ENCODE data around the gene SRRM2.

SRRM2 gene

DNA sequence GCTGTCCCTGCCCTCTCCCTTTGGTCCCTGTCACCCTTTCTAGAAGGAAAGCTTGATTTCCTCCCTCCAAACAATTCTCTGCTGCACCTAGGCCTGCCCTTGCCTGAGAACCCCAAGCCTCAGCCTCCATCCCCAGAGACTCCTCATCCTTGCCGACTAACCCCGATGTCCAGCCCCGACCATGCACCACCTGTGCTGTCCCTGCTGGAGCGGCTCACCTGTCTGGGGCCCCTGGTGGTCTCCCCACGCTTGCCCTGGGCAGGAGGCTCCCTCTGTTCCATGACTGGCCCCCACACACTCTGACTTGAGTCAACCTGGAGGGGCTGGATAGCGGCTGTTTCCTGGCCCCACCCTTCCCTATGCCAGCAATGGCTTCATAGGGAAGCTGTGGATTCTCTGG is 12.0 kb upstream of the SRRM2 start:
- no peak for DNase-seq

- DNase-seq: no peak
Observed at GRCh38 chr16:2741168-2741567, 11.3 kb upstream of the SRRM2 start.

GRCh38 chr16:2742323-2743006 is 10.0 kb upstream of the SRRM2 start:
- DNase-seq: no peak

DNA sequence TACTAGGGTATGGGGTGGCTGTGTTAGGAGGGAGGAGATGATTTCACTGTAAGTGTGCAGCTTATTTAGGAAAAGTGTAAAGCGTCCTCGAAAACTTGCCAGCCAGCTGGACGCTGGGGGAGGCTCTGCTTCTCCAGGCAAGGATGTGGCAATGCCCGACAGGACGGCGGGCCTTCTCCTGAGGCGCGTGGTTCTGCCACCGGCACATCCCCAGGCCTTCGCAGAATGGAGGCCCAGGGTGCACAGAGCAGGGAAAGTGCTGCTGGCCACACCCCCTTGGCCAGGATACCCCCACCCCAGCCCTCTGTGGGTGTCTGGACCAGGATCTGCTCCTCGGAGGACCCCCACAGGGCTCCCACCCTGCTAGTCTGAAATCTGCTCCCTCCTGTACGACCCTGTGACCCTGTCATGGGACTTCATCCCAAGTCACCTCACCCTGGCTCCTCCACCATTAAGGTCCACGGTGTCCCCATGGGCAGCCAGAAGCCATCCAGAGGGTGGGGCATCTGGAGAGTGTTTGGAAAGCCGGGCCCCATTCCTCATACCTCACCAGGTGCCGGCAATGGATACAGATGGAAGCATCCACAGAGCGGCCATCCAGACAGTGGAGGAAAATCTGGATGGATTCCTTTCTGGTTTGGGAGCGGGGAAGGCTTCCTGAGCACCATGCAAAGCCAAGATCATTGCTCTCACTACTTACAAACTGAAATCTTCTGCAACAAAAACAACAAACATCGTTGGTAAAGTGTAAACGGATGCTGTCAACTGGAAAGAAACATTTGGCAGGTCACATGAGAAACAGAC is 9.2 kb upstream of the SRRM2 start:
- DNase-seq: no peak

- DNase-seq: no peak
Observed at GRCh38 chr16:2744711-2745110, 7.7 kb upstream of the SRRM2 start.

DNA sequence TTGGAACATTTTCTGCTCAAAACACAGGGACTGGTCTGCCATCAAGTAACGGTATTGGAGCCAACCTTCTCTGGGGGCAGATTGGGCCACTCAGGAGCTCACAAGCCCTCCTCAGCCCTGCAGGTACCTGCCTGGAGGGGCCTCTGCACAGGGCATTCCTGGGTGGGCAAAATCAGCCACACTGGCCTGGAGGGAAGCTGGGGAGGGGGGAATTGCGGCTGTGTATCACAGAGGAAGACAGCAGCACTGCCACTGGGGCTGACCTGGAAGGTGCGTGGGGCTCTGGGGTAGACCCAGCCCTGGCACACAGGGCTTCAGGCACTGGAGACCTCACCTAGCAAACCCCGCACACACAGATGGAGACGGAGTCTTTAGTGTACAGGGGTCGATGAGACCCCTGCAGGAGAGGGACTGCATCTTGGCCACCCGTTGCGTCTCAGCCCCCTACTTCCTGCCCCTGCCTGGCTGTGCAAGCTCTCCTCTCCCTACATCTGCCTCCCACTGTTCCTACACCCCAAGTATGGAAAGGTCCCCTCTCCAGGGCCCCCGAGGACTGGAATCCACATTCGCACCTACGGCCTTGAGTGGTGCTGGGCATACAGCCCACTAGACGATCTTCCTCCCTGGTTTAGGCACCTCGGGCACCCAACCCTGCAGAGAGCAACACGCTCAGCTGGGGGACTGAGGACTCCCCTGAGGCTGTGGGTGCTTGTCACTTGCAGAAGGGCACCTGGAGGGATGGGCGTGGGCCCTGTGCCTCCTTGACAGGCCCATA is 7.1 kb upstream of the SRRM2 start:
- DNase-seq: no peak

DNA sequence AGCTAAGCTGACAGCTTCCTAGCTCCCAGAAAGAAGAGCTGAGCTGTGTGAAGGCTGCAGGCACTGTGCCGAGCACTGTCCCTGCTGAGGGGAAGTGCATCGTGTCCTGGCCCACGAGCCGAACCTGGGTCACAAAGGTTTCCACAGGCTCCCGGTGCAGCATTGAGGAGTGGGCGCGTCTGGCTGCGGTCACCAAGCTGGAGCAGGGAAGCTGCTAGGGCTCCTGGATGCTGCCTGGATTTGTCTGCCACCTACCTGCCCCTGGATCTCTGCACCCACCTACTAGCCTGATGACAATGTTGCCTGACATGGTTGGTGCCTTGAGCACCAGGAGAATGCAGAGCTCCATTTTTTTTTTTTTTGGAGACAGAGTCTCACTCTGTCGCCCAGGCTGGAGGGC is 6.5 kb upstream of the SRRM2 start:
- DNase-seq: no peak

- DNase-seq: no peak
Observed at GRCh38 chr16:2748757-2749455, 3.5 kb upstream of the SRRM2 start.

DNA sequence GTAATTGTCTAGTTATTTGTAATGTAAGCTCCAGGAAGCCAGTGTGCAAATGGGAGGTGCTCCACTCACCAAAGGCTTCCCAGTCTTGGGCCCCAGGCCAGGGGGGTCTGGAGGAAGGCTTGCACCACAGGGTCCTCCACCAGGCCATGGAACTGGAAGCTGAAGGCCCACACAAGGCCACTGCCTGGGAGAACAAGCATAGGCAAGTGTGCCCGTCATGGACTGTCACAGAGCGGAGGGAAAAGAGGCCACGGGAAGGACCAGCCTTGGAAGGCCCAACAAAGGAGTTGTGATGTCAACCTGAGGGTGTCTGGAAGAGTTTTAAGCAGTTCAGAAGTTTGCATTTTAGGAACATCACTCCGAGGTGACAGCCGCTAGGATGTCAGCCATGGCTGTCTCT is 3.0 kb upstream of the SRRM2 start:
- no peak for DNase-seq

DNA sequence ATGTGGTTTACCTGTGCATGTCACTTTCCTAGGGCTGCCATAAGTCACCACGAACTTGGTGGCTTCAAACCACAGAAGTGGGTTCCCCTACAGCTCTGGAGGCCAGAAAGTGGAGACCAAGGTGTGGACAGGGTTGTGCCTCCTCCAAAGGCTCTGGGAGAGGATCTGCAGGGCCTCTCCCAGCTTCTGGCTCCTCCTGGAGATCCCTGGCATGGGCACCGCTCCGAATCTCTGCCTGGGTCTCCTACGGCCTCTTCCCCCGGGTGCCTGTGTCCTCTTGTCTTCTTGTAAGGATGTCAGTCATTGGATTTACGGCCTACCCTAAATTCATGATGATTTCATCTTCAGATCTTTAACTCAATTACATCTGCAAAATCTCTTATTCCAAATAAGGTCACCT is 2.5 kb upstream of the SRRM2 start:
- no peak for DNase-seq

DNA sequence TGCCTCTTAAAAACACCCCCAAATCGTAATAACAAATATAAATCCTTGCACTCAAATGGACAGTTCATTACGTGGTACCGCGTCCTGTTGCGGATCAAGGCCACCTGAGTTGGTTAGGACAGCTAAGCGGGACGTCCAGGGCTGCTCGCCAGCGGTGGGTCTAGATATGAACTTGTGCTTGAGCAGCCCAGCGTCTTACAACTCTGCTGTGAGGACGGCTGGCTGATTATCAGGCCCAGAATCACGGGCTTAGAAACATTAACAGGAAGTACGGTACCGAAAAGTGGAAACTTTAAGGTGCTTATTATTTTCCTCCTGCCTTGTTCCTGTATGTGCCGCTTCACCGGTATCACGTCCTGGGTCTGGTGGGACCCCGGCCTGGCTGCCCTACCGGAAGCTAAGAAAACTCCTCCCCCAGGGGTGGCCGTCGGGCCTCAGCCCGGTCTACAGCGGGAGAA is 832 bp upstream of the SRRM2 start:
- DNase-seq: peak; percentile 38 to 41

- DNase-seq: peak; percentile 28 to 39
Observed at GRCh38 chr16:2752850-2753732, 653 bp downstream of the SRRM2 start.

DNA sequence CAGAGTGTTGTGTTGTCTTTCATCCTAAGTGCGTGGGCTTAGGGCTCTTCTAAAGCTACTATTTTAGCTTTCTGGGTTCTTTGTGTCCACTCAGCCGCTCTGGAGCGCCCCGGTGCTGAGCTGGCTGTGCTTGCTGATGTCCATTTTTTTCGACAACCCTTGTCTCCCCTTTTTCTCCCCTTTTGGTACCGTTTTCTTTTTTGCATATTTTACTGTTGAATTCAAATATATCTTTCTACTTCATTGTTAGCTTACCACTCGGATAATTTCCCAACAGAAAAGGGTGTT is 1.2 kb downstream of the SRRM2 start:
- DNase-seq: no peak

DNA sequence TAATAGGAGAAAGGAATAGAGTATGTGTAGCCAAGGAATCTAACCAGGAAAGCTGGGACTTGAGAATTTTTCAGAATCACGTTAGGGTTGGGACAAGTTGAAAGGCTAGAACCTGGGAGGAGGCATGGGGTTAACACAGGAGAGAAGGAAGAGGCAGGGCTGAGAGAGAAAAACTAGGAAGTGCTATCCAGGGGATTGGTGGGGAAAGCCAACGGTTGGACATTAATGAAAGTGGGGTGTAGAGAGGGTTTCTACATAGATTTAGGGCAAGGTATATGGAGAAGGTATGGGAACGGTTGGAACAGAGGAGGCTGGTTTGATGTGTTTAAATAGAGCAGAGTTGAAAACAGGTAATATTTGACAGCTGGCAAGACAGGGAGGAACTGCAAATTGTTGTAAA is 2.7 kb downstream of the SRRM2 start:
- no peak for DNase-seq

- no peak for DNase-seq
Observed at GRCh38 chr16:2756288-2757015, 4.0 kb downstream of the SRRM2 start.

DNA sequence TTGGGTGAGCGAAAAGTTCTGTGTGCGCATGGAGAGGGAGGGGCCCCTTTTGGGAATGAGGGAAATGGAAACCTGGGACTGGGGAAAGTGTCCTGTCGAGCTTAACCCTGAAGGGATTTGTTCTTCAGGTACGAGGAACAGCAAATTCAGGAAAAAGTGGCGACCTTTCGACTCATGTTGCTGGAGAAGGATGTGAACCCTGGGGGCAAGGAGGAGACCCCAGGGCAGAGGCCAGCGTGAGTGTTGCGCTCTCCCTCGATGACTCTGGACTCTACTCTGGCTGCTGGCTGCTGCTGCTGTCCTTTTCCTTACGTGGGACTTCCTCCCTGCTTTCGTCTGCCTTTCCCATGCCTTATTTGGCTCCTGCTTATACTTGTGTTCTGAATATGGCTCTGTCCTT is 4.9 kb downstream of the SRRM2 start:
- DNase-seq: no peak

DNA sequence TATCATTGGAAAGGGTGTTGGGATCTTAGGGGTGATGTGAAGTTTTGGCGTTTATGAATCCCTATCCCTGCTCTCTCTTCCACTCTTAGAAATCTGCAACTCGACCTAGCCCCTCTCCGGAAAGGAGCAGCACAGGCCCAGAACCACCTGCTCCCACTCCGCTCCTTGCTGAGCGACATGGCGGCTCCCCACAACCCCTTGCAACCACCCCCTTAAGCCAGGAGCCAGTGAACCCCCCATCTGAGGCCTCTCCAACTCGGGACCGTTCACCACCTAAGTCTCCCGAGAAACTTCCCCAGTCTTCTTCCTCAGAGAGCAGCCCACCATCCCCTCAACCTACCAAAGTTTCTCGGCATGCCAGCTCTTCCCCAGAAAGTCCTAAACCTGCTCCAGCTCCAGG is 9.0 kb downstream of the SRRM2 start:
- DNase-seq: no peak

DNA sequence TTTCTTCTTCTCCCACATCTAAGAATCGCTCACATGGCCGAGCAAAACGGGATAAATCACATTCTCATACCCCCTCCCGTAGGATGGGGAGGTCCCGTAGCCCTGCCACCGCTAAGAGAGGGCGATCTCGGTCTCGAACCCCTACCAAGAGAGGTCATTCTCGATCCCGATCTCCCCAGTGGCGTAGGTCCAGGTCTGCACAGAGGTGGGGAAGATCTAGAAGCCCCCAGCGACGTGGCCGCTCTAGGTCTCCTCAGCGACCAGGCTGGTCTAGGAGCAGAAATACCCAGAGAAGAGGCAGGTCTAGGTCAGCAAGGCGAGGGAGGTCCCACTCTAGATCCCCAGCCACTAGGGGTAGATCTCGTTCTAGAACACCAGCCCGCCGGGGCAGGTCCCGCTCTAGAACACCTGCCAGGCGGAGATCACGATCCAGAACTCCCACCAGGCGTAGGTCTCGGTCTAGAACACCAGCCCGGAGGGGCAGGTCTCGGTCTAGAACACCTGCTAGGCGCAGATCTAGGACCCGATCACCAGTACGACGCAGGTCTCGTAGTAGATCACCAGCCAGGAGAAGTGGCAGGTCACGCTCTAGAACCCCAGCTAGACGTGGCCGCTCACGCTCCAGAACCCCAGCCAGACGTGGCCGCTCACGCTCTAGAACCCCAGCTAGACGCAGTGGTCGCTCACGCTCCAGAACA is 9.6 kb downstream of the SRRM2 start:
- DNase-seq: no peak

- DNase-seq: no peak
Observed at GRCh38 chr16:2762711-2763110, 10.3 kb downstream of the SRRM2 start.

DNA sequence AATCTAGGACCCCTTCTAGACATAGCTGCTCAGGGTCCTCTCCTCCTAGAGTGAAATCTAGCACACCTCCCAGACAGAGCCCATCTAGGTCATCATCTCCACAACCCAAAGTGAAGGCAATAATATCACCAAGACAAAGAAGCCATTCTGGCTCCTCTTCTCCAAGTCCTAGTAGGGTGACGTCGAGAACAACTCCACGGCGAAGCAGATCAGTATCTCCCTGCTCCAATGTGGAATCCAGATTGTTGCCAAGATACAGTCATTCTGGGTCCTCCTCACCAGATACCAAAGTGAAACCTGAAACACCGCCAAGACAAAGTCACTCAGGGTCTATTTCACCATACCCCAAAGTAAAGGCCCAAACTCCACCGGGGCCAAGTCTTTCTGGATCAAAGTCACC is 10.7 kb downstream of the SRRM2 start:
- no peak for DNase-seq

DNA sequence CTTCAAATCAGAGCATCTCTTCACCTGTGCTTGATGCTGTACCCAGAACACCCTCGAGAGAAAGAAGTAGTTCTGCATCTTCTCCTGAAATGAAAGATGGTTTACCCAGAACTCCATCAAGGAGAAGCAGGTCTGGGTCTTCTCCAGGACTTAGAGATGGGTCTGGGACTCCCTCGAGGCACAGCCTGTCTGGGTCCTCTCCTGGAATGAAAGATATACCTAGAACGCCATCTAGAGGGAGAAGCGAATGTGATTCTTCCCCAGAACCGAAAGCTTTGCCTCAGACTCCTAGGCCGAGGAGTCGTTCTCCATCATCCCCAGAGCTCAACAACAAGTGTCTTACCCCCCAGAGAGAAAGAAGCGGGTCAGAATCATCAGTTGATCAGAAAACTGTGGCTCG is 12.3 kb downstream of the SRRM2 start:
- DNase-seq: peak in 1 of 2 experiments; percentile 10

All from Kasumi-1 (cell line).